HL-60 (cell line): ENCODE measurements around the gene SH3RF1.

Experiments
- GABPA ChIP-seq: IDR thresholded peaks from 2 replicates; pipeline ENCODE4 v1.6.1; 2012; ENCODE audit warnings: low read depth
- POLR2AphosphoS5 ChIP-seq: IDR thresholded peaks from 2 replicates; pipeline ENCODE4 v1.6.1; 2012; ENCODE audit warnings: low read depth
- TF ChIP-seq, protein P1 (sequence below): IDR thresholded peaks from one replicate; pipeline ENCODE4 v1.5.1; 2011; ENCODE audit warnings: low read length, control low read depth, inconsistent platforms; ENCODE audit not compliant: insufficient read depth

DNA sequence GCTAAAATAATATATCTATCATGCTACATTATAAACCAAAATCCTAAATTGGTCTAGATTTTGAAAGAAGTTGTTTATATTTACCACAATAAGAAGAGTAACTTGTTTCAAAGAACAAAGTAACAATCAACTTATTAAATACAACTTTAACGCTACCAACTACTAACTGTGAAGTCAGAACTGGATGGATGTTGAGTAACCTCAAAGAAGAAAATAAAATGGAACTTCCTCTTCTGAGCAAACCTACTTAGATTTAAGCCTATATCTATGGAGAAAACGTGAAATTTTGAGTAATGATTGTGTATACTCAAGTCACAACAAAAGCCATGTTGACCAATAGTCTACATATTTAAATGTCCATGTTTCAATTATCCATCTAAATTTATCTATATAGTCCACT lies 25.7 kb downstream of the SH3RF1 start:
- TF ChIP-seq, protein P1, sequence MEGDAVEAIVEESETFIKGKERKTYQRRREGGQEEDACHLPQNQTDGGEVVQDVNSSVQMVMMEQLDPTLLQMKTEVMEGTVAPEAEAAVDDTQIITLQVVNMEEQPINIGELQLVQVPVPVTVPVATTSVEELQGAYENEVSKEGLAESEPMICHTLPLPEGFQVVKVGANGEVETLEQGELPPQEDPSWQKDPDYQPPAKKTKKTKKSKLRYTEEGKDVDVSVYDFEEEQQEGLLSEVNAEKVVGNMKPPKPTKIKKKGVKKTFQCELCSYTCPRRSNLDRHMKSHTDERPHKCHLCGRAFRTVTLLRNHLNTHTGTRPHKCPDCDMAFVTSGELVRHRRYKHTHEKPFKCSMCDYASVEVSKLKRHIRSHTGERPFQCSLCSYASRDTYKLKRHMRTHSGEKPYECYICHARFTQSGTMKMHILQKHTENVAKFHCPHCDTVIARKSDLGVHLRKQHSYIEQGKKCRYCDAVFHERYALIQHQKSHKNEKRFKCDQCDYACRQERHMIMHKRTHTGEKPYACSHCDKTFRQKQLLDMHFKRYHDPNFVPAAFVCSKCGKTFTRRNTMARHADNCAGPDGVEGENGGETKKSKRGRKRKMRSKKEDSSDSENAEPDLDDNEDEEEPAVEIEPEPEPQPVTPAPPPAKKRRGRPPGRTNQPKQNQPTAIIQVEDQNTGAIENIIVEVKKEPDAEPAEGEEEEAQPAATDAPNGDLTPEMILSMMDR: no peak
- TF ChIP-seq GABPA (no peak), POLR2AphosphoS5 (no peak)
